Stomach (tissue), 4 donors: ENCODE results near the gene ZNF599.

Experiments used
- CTCF ChIP-seq, 7 experiments: fragments of 450-650 bp in 4 of 7; fragments of 200-600 bp in 3 of 7; sonication (generic) in 3 of 7; IDR thresholded peaks; one replicate each; pipeline ENCODE4 v1.5.1; 2016 to 2019; ENCODE audit warnings: antibody characterized with exemption in 7 of 7, control low read depth in 2 of 7, mild to moderate bottlenecking in 1 of 7
- EP300 ChIP-seq: sonication (generic); formaldehyde crosslinking; IDR thresholded peaks from one replicate; pipeline ENCODE4 v1.6.1; 2017; ENCODE audit warnings: antibody characterized with exemption

GRCh38 chr19:34715357-34715756, 57.7 kb downstream of the ZNF599 start:
- TF ChIP-seq CTCF (IDR thresholded peaks at IDR 0.05) (no peak), EP300 (no peak)
